NB4 (cell line): ENCODE measurements around the gene MCAT.
A peak's percentile ranks its signal among the peaks of the same experiment; 100 is the strongest.

Experiments used
- DNase-seq: peaks from one replicate; pipeline ENCODE4 v3.0.0; 2010; ENCODE audit warnings: low read depth
- H3K4me3 ChIP-seq: one replicate; pipeline ENCODE4 v1.5.1; 2011; ENCODE audit warnings: mild to moderate bottlenecking, low read depth, low read length, moderate library complexity
- MYC ChIP-seq: IDR thresholded peaks from 2 replicates; pipeline ENCODE4 v1.6.1; 2011; ENCODE audit warnings: low read depth, low read length
- POLR2A ChIP-seq: IDR thresholded peaks from 2 replicates; pipeline ENCODE4 v1.6.1; 2011; ENCODE audit warnings: mild to moderate bottlenecking; ENCODE audit not compliant: insufficient read length; ENCODE audit errors: extremely low read depth
- TF ChIP-seq, protein P1 (sequence below): IDR thresholded peaks from one replicate; pipeline ENCODE4 v1.5.1; 2012; ENCODE audit warnings: low read depth, low read length
- TF ChIP-seq, protein P2 (sequence below): IDR thresholded peaks from 2 replicates; pipeline ENCODE4 v1.6.1; 2011; ENCODE audit warnings: low read depth, low read length

Gene MCAT

DNA sequence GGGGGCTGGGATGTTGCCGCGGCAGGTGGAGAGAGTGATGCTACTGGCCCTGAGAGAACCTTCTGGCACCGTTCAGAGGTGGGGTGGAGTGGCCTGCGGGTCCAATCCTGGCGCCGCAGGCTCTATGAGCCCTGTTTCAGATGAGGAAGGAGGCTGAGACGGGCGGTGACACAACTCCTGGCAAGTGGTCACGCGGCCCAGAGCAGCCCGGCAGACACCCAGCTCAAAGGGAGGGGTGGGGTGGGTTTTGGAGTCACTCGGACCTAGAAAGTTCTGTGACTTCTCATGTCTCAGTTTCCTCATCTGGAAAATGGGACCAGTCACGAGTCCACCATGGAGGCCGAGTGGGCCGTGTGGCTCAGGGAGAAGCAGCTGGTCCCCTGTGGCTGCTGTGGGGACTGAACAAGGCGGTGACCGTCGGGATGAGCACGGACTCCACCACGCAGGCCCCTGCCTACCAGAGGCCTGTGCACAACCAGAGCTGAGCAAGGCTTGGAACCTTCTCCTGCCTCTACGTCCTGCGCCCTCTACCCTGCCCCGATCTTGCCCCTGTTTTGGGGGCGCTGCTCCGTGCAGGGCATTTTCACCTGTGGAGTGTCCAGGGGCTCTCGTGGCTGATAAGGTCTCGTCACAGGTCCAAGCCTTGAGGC, 11.8 kb upstream of the MCAT start:
- DNase-seq, result no peak
- TF ChIP-seq MYC (no peak), POLR2A (no peak)
- TF ChIP-seq, protein P1, sequence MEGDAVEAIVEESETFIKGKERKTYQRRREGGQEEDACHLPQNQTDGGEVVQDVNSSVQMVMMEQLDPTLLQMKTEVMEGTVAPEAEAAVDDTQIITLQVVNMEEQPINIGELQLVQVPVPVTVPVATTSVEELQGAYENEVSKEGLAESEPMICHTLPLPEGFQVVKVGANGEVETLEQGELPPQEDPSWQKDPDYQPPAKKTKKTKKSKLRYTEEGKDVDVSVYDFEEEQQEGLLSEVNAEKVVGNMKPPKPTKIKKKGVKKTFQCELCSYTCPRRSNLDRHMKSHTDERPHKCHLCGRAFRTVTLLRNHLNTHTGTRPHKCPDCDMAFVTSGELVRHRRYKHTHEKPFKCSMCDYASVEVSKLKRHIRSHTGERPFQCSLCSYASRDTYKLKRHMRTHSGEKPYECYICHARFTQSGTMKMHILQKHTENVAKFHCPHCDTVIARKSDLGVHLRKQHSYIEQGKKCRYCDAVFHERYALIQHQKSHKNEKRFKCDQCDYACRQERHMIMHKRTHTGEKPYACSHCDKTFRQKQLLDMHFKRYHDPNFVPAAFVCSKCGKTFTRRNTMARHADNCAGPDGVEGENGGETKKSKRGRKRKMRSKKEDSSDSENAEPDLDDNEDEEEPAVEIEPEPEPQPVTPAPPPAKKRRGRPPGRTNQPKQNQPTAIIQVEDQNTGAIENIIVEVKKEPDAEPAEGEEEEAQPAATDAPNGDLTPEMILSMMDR, result no peak
- TF ChIP-seq, protein P2, sequence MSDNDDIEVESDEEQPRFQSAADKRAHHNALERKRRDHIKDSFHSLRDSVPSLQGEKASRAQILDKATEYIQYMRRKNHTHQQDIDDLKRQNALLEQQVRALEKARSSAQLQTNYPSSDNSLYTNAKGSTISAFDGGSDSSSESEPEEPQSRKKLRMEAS, result no peak
- no peak overlapping the region for H3K4me3 ChIP-seq

DNA sequence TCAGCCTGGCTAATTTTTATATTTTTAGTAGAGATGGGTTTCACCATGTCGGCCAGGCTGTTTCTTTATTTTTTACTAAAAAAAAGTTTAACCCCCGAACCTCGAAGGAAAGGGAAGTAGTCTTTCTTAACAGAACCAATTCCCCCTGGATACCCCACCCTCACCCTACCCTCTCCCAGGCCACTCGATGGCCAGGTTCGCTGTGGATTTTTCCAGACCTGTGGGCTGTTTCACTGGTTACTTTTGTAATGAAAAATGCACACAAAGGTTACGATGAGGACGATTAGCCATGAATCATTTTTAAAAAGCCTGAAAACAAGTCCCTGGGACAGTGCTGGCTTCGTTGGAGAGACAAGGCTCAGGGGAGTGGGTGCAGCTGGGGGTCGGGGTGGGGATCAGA, 10.7 kb upstream of the MCAT start:
- TF ChIP-seq, protein P1, result no peak
- TF ChIP-seq POLR2A (no peak), MYC (no peak)
- TF ChIP-seq, protein P2, result no peak
- DNase-seq, result peak; percentile 62
- peak overlapping the region; percentile 11 for H3K4me3 ChIP-seq

DNA sequence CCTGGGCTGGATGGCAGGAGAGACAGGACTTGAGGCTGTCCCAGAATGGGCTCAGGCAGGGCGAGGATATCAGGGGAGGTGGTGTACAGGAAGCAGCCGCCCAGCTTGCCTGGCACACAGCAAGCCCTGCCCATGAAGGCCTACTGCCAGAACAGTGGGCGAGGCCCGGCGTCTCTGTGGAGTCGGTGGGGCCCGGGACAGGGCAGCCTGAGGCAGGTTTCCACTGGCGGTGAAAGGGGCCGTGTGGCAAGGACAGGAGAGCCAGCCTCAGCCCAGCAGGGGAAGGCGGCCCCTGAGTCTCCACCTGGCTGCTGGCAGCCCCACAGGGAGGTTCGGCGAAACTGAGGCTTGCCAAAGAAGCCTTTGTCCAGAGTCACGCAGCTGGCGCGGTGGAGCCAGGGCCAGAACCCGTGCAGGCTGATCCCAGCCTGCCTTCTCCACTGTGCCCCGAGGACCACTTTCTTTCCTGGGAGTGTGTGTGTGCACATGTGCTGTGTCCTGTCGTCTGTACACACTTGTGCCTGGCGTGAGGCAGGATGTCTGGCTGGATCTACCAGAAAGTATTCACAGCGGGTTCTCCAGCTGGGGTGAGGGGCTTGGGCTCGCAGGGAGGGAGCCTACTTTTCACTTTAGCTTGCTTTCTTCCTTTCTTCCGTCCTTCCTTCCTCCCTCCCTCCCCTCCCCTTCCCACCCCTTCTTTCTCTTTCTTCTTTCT, 9.3 kb upstream of the MCAT start:
- peak; percentile 58 for DNase-seq
- H3K4me3 ChIP-seq, result peak overlapping the region; percentile 73

DNA sequence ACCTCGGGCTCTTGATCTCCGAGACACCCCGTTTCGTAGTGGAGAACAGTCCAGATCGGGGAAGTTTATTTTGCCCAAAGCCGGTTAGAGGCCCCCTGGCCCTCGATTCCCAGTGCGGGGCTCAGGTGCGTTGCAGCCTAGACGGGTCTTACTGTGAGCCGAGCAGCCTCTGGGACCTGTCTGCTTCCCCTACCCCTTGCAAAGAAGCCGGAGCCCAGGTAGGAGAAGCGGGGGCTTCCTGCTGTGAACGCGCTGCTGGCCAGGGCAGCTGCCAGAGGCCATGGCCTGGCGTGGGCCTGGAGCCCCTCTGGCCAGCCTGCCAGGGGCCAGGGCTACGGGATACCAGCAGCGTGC, 8.8 kb upstream of the MCAT start:
- peak overlapping the region; percentile 73 for H3K4me3 ChIP-seq
- no peak for DNase-seq
- TF ChIP-seq POLR2A (no peak), MYC (no peak)
- TF ChIP-seq, protein P1, result no peak
- TF ChIP-seq, protein P2, result no peak

More for the DNA sequence above, 9.3 kb upstream of the MCAT start:
- TF ChIP-seq POLR2A, result no peak
- TF ChIP-seq, protein P1, result no peak

DNA sequence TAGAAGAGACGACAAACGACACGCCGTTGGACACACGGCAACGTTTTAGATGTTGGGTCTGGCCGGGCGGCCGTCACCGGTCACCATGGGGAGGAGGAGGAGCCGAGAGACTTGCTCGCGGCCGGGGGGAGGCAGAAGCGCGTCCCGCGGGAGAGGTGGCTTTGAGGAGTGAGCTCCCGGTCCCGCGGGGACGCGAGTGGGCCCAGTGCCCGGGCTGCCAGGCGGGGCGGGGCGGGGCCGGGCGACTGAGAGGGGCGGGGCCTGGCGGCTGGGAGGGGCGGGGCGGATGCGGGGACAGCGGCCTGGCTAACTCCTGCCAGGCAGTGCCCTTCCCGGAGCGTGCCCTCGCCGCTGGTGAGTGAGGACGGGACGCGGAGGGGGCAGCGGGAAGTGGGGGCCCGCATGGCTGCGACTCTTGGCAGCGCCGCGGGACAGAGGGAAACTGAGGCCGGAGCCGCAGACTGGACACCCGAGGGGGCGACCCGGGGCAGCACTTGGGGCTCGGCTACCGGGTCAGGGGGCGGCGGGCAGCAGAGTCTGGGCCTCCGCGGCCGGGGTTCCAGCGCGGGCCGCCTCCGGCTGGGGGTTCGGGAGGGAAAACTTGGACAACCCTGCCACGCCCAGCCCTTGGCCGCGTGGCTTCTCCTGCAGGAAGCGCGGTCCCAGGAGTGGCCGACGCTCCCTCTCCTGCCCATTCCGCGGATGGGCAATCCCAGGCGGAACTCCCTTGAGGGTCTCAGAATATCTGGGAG, 8.2 kb upstream of the MCAT start, which contains the start of gene TSPO:
TSPO (plus strand) TSS at position 309 of the 752 bp plus-strand sequence. CDS start 7,680 bp downstream, outside the sequence.
- DNase-seq, result peak; percentile 53

More for the DNA sequence above, 8.2 kb upstream of the MCAT start, which contains the start of gene TSPO:
- TF ChIP-seq, protein P1, result no peak
- TF ChIP-seq MYC (no peak), POLR2A (peak; percentile 17)
- TF ChIP-seq, protein P2, result no peak
- peak within 1 kb of the TSS; percentile 73 for H3K4me3 ChIP-seq
